Liver (tissue), 9 donors: ENCODE measurements around the gene RASA3. TPM values are rescaled to one million over a fixed set of nuclear protein-coding genes. Genes with fewer than 3 reads are reported as not detected.

Experiments
- DNase-seq: peaks from one replicate; pipeline ENCODE4 v3.0.0-alpha.2; 2017; ENCODE audit warnings: low spot score
- H3K27ac ChIP-seq, 2 donors: one replicate each; pipeline ENCODE4 v1.7.0; 2013; ENCODE audit warnings: inconsistent platforms in 2 of 2, low read length in 2 of 2, control low read depth in 1 of 2, low read depth in 1 of 2, mild to moderate bottlenecking in 1 of 2
- H3K27me3 ChIP-seq, 4 donors: one replicate each; pipeline versions ENCODE4 v1.6.1 to v1.7.0; 2013; ENCODE audit warnings: low read length in 3 of 4, inconsistent platforms in 1 of 4, mild to moderate bottlenecking in 1 of 4, moderate library complexity in 1 of 4; ENCODE audit not compliant: control insufficient read depth in 4 of 4, insufficient read depth in 4 of 4
- H3K36me3 ChIP-seq, 4 donors: one replicate each; pipeline versions ENCODE4 v1.6.1 to v1.7.0; 2013; ENCODE audit warnings: low read length in 3 of 4, mild to moderate bottlenecking in 3 of 4, low read depth in 1 of 4, moderate library complexity in 1 of 4; ENCODE audit not compliant: control insufficient read depth in 4 of 4, insufficient read depth in 3 of 4
- H3K4me1 ChIP-seq, 4 donors: one replicate each; pipeline versions ENCODE4 v1.6.1 to v1.7.0; 2013; ENCODE audit warnings: low read length in 3 of 4, mild to moderate bottlenecking in 3 of 4, moderate library complexity in 1 of 4; ENCODE audit not compliant: control insufficient read depth in 4 of 4, insufficient read depth in 4 of 4
- H3K4me3 ChIP-seq, 3 donors: one replicate each; pipeline versions ENCODE4 v1.6.1 to v1.7.0; 2013; ENCODE audit warnings: low read length in 3 of 3, control low read depth in 1 of 3, low read depth in 1 of 3, mild to moderate bottlenecking in 1 of 3
- H3K9ac ChIP-seq, 2 donors: one replicate each; pipeline ENCODE4 v1.7.0; 2013; ENCODE audit warnings: low read length in 2 of 2, mild to moderate bottlenecking in 2 of 2, moderate library complexity in 2 of 2, control low read depth in 1 of 2, low read depth in 1 of 2
- H3K9me3 ChIP-seq, 4 donors: one replicate each; pipeline versions ENCODE4 v1.6.1 to v1.7.0; 2013; ENCODE audit warnings: low read length in 3 of 4; ENCODE audit not compliant: control insufficient read depth in 4 of 4
- CTCF ChIP-seq: fragments of 150-350 bp; IDR thresholded peaks from 2 replicates; pipeline ENCODE4 v1.5.1; 2017; ENCODE audit warnings: improper control_type of control experiment, low read depth, low read length; ENCODE audit not compliant: missing input control
- EGR1 ChIP-seq, 2 donors: IDR thresholded peaks; 2 replicates each; pipeline ENCODE4 v1.6.1; 2016 to 2018; ENCODE audit warnings: antibody characterized with exemption in 2 of 2, low read depth in 2 of 2
- FOXA1 ChIP-seq: IDR thresholded peaks from 2 replicates; pipeline ENCODE4 v1.6.1; 2016; ENCODE audit warnings: antibody characterized with exemption
- FOXA2 ChIP-seq: IDR thresholded peaks from 2 replicates; pipeline ENCODE4 v1.6.1; 2016; ENCODE audit warnings: antibody characterized with exemption
- HNF4G ChIP-seq: IDR thresholded peaks from 2 replicates; pipeline ENCODE4 v1.6.1; 2016; ENCODE audit warnings: antibody characterized with exemption
- JUND ChIP-seq, 2 donors: IDR thresholded peaks; 2 replicates each; pipeline ENCODE4 v1.6.1; 2016; ENCODE audit warnings: antibody characterized with exemption in 2 of 2
- NR2F2 ChIP-seq: IDR thresholded peaks from 2 replicates; pipeline ENCODE4 v1.6.1; 2016; ENCODE audit warnings: antibody characterized with exemption
- RAD21 ChIP-seq, 2 donors: IDR thresholded peaks; 2 replicates each; pipeline ENCODE4 v1.6.1; 2016; ENCODE audit warnings: antibody characterized with exemption in 2 of 2, mild to moderate bottlenecking in 2 of 2
- REST ChIP-seq: IDR thresholded peaks from 2 replicates; pipeline ENCODE4 v1.6.1; 2016; ENCODE audit warnings: antibody characterized with exemption, mild to moderate bottlenecking
- RXRA ChIP-seq, 2 donors: IDR thresholded peaks; 2 replicates each; pipeline ENCODE4 v1.6.1; 2017 to 2018; ENCODE audit warnings: antibody characterized with exemption in 2 of 2, mild to moderate bottlenecking in 1 of 2
- WGBS: extraction: QIAGEN DNeasy Blood & Tissue Kit; methylation state at CpG from one replicate; pipeline ENCODE4 v1.1.7; 2013; 5-methylcytosine and 5-hydroxymethylcytosine counted together
- polyA plus RNA-seq, 2 donors: library from polyadenylated mRNA; stranded (reverse) in 1 of 2; unstranded in 1 of 2; fragments of 200-250 nt in 1 of 2; fragments of >200 nt in 1 of 2; fragmentation: Nextera tagmentation in 1 of 2; extraction: Ambion mirVana in 1 of 2; gene quantifications; one replicate each; pipeline versions ENCODE4 v1.2.1 to v1.2.3, GENCODE V29; 2013 to 2015
- total RNA-seq, 2 donors: library from RNA; depleted of rRNA; stranded (reverse); fragments of >200 nt; gene quantifications; one replicate each; pipeline ENCODE4 v1.2.3, GENCODE V29; 2014
- TF ChIP-seq, protein P1 (sequence below): IDR thresholded peaks from 2 replicates; pipeline ENCODE4 v1.6.1; 2016; ENCODE audit warnings: antibody characterized with exemption
- TF ChIP-seq, protein P2 (sequence below): IDR thresholded peaks from 2 replicates; pipeline ENCODE4 v1.6.1; 2016; ENCODE audit warnings: antibody characterized with exemption
- donor health status: healthy.
- donor health status: healthy.
- donor health status: healthy.
- donor health status: healthy.
- donor health status: healthy.

The RASA3 gene
- total and polyA plus RNA-seq, 4 donors, result 0.64 to 5.9 (median 3.8) TPM

DNA sequence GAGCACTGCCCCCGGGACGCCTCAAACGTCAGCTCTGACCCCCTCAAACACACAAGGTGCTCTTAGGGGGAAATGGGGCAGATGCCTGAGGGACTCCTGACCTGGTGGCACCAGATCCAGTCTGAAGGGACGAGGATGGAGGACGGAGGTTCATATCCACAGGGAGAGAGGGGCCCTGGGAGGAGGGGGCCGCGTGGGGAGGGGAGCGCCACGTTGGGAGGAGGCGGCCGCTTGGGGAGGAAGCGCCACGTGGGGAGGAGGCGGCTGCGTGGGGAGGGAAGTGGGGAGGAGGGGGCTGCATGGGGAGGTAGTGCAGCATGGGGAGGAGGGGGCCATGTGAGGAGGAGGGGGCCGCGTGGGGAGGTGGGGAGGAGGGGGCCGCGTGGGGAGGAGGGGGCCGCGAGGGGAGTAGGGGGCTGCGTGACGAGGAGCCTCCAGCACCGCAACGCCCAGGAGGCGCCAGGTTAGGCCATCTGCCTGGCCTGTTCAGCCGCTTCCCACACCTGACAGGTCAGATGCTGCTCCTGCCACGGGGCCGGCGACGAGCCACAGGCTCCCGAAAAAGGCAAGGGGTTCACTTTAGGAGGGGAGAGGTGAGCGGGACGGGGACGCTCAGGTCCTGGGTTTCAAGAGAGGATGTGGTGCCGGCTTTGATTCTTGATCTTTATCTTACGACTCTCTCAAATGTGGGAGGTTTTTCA is 121.9 kb downstream of the RASA3 start:
- TF ChIP-seq, protein P1, sequence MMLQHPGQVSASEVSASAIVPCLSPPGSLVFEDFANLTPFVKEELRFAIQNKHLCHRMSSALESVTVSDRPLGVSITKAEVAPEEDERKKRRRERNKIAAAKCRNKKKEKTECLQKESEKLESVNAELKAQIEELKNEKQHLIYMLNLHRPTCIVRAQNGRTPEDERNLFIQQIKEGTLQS, result no peak
- TF ChIP-seq FOXA1, result no peak
- no peak for TF ChIP-seq RAD21 (IDR thresholded peaks at IDR 0.05)
- TF ChIP-seq NR2F2, result no peak
- TF ChIP-seq REST, result no peak
- TF ChIP-seq, protein P2, sequence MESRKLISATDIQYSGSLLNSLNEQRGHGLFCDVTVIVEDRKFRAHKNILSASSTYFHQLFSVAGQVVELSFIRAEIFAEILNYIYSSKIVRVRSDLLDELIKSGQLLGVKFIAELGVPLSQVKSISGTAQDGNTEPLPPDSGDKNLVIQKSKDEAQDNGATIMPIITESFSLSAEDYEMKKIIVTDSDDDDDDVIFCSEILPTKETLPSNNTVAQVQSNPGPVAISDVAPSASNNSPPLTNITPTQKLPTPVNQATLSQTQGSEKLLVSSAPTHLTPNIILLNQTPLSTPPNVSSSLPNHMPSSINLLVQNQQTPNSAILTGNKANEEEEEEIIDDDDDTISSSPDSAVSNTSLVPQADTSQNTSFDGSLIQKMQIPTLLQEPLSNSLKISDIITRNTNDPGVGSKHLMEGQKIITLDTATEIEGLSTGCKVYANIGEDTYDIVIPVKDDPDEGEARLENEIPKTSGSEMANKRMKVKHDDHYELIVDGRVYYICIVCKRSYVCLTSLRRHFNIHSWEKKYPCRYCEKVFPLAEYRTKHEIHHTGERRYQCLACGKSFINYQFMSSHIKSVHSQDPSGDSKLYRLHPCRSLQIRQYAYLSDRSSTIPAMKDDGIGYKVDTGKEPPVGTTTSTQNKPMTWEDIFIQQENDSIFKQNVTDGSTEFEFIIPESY, result no peak
- no peak for TF ChIP-seq HNF4G
- TF ChIP-seq EGR1 (IDR thresholded peaks at IDR 0.05; ENCODE audit: low read depth in 2 of 2), result no peak
- TF ChIP-seq FOXA2, result no peak
- TF ChIP-seq RXRA (IDR thresholded peaks at IDR 0.05), result no peak
- no peak for TF ChIP-seq CTCF
- TF ChIP-seq JUND (IDR thresholded peaks at IDR 0.05), result no peak
- Histone ChIP-seq H3K27ac (no peak overlapping the region), H3K9ac (no peak overlapping the region), H3K4me3 (no peak overlapping the region), H3K36me3 (peaks cover 0 to 5% (median 2%) of the 10 kb centered on the region in 4 donors), H3K9me3 (no peaks in the 10 kb centered on the region), H3K4me1 (no peaks in the 10 kb centered on the region), H3K27me3 (no peaks in the 10 kb centered on the region)
- no peak for DNase-seq
- WGBS, result 91% methylated on average over 37 of the region's 37 CpGs

GRCh38 chr13:114009590-114010400 is 122.6 kb downstream of the RASA3 start:
- Histone ChIP-seq H3K4me3 (no peak overlapping the region), H3K4me1 (no peaks in the 10 kb centered on the region), H3K9me3 (no peaks in the 10 kb centered on the region), H3K36me3 (peaks cover 0 to 5% (median 1%) of the 10 kb centered on the region in 4 donors), H3K9ac (no peak overlapping the region), H3K27ac (no peak overlapping the region), H3K27me3 (no peaks in the 10 kb centered on the region)
- 93% methylated on average over 31 of the region's 31 CpGs for WGBS
- TF ChIP-seq FOXA2, result no peak
- no peak for DNase-seq
